ENCODE data around the gene CDCA4.

Gene CDCA4

DNA sequence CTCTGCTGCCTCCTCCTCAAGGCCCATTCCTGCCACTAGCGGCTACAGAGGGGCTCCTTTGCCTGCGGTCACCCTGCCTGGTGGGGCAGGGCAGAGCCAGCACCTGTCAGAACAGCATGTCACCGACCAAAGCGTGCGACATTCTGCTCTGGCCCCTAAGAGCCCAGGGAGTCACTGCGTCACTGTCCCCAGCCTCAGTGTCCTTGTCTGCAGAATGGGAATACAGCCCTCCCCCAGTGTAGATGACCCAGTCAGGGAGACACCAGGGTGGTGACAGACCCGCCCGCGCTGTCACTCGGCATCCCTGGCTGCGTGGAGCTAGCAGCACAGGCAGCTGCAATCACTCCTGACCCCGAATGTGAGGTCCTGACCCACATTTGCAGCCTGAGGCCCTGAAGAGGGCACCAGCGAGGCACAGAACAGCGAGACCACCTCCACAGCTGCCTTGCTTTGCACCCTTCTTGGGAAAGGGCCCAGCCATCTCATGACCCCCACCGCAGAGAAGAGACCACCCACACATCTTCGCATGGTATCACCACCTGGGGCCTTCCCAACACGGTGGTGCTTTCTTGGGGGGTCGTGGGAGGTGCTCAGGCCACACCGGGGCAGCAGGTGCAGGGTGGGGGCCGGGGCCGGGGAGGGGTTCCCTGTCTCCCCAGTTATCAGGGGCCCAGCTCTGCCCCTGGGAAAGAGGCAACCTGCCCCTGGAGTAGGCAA lies 45.2 kb downstream of the CDCA4 start:
- DNase-seq (ENCODE audit: low spot score) = no peak

GRCh38 chr14:104974665-104975390 lies 46.1 kb downstream of the CDCA4 start:
- DNase-seq (ENCODE audit: low spot score) = no peak

DNA sequence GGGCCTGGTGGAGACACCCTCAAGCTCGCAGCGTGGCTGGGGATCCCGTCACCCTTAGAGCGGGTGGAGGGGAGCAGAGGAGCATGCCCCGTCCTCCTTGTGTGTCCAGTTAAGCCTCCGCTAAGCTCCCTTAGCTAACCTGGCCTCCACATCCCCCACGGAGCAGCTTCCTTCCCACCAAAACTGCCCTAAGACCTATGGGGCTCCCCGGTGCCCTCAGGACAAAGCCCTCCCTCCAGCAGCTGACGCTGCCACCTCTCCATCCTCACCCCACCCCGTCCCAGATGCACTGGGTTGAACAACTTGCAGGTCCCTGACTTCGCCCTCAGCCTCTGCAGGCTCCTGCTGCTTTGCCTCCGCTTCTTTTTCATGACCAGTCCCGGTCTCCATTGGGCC lies 46.7 kb downstream of the CDCA4 start:
- DNase-seq (ENCODE audit: low spot score) = no peak

DNA sequence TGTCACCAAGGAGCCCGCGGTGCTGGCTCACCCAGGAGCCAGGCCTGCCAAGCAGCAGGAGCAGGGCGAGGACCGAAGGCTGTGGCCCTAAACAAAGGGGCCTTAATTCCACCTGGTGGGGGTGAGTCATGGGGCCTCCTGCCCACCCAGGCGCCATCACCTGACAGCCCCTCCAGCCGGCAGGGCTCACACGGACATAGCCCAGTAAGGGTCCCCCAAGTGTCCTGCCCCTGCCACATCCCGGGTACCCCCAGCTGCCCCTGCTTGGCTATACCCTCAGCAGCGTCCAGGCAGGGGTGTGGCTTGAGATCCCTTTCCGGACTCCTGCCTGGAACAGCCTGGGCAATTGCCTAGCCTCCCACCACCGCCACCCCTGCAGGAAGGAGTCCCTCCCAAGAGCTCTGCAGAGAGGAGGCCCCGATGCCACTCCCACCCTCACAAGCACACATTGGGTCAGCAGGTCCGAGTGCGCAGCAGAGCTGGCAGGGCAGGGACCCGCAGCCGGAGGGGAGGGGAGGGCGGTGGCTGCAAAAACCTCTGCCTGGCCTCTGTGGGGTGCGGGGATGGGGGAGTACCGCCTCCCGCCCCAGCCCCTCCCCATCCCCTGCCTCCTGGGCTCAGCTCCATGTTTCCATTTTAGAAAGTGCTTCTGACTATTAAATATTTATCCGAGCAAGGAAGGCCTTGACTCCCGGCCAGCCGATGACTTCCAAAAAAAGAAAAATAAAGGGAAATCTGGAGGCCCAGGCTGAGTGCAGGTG lies 47.3 kb downstream of the CDCA4 start:
- DNase-seq (ENCODE audit: low spot score) = no peak

GRCh38 chr14:104973135-104973384 lies 47.8 kb downstream of the CDCA4 start:
- peak; percentile 73 for DNase-seq (ENCODE audit: low spot score)

GRCh38 chr14:104972301-104973134 lies 48.4 kb downstream of the CDCA4 start:
- DNase-seq (ENCODE audit: low spot score) = no peak

- no peak for DNase-seq (ENCODE audit: low spot score)
Measured at GRCh38 chr14:104971447-104972240, 49.2 kb downstream of the CDCA4 start.

GRCh38 chr14:104970231-104971068 lies 50.4 kb downstream of the CDCA4 start:
- peak; percentile 36 for DNase-seq (ENCODE audit: low spot score)

DNA sequence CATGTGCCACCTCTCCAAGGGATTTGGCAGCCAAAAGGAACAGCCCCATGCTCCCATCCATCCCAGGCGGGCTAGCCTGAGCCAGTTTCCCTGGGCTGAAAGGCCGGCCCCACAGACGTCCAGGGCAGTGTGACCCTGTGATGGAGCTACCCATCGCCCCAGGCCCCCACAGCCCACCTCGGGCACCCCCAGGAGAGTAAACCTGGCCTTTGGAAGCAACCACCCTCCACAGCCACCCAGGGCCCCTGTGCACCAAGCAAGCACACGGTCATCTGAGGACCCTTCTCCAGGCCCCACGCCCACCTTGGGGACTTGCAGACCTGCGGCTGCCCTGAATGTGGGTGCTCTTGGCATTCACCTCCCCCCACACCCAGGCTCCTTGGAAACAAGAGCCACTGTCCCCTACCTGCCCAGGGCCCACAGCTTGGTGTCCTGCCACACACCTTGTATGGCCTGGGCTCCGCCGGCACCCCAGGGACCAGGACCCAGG lies 51.1 kb downstream of the CDCA4 start:
- DNase-seq (ENCODE audit: low spot score) = no peak

DNA sequence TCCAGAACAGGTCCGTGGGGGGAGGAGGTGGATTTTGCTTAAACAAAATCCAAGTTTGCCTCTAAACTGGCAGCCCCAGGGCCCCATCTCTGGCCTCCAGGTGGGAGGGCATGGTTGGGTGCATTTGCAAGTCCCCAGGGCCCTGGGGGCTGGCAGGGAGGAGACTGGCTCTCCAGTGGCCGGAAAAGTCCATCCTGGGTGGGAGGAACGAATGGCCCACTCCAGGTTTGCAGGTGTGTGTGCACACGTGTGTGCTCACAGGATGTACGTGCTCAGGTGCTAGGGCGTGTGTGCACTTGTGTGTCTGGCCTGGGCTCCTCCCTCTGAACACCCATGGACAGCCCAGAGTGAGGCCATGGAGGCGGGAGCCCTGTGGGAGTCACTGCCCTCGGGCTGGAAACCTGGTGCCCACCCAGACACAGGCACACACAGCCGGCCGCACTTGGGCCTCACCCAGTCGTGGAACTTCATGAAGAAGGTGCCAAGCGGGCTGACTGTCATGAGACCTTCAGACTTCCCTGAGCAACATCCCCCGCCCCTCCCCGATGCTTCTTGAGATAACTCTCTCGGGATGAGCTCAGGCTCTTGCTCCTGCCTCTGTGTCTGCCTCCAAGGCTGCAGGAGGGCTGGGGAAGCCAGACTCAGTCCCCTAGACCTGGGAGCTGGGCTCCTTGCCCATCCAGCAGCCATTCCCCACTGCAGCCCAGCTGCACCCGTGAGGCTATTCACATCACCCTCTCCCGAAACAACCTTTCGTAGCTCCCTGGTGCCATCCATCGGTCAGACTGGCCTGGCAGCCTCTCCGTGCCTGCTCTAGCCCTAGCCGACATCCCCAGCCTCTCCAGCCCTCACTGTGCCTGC lies 52.1 kb downstream of the CDCA4 start:
- no peak for DNase-seq (ENCODE audit: low spot score)

- no peak for DNase-seq (ENCODE audit: low spot score)
Measured at GRCh38 chr14:104968153-104968527, 52.7 kb downstream of the CDCA4 start.

DNA sequence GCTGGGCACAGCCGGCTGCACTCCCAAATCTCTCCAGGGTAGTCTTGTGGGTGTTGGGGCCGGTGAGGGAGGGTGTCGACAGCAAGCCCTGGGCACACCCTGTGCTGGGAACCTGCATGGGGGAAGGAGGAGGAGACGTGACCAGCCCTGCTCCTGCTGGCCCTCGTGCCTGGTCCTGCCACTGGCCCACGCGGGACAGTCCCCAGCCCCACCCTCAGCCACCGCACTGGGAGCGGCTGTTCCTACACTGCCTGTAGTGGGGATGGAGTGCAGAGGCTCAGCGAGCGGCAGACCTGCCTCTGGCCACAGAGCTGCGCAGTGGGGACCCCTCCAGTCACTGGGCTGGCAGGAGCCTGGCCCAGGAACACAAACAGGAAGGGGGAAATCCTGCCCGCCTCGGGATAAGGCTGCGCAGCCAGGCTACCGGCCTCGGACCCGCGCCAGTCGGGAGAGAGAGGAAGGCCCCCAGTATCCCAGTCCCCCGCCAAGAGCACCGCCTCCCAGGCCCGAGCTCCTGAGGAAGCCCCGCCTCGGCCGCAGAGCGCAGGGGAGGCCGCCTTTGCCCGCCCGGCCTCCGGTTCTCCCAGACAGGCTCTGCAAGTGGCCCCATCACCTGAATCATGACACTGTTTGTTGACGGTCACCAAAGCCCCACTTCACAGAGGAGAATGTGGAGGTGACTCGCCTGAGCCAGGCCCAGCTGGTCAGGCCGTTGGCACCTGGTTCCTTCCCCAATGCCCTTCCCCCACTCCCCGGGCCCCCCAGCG lies 53.3 kb downstream of the CDCA4 start:
- DNase-seq (ENCODE audit: low spot score) = no peak

- DNase-seq (ENCODE audit: low spot score) = no peak
Measured at GRCh38 chr14:104966981-104967385, 53.9 kb downstream of the CDCA4 start.

- DNase-seq (ENCODE audit: low spot score) = no peak
Measured at GRCh38 chr14:104966261-104966865, 54.5 kb downstream of the CDCA4 start.

DNA sequence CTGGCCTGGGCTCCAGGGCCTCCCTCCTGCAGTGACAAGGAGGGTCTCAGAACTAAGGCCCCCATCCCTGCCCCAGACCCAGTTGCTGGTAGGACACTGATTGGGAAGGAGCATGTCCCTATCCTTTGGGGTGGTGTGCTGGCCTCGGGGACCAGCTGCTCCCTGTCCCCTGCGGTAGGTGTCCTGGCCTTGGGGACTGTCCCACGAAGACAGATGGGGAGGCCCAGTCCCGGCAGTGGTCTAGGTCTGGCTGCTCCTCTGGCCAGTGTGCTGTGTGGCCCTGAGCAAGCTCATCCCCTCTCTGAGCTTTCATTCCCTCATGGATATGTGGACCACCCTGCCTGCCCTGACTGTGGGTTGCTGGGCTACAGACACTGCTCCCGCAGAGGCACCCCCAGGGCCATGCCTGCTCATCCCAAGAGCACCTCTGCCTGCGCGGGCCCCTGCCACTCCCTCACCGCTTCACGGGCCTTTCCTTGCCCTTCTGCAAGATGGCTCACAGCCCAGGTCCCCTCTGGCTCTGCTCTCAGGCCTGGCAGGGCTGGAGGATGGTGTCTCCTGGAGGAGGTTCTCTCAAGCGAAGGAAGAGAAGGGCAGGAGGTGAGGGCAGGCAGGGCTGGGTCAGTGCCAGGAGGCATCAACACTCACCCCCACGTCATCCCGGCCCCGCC lies 55.2 kb downstream of the CDCA4 start:
- DNase-seq (ENCODE audit: low spot score) = no peak

DNA sequence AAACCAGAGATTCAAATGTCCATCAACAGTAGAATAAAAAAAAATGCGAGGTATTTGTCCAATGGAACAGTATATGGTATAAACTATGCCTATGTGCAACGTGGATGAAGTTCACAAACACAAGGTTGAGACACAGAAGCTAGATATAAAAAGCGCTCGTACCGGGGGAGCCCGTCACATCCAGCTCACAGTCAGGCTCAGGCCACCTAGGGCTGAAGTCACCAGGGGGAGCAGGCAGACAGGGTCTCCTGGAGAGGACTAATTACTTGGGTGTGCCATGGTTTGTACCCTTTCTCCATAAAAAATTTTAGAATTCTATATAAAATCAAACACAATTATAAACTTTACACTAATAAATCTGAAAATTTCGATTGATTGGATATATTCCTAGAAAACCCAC lies 56.3 kb downstream of the CDCA4 start:
- DNase-seq (ENCODE audit: low spot score) = no peak

All from COLO829 (cell line).